GM12878 (cell line): ENCODE results near the gene ZBTB37. TPM values are rescaled to one million over a fixed set of nuclear protein-coding genes. Genes with fewer than 3 reads are reported as not detected.

Source experiments
- ATAC-seq: fragments of 200-7000 bp; cut with Tn5 transposase; 3 replicates; pipeline ENCODE4 v1.9.1; 2020; ENCODE audit warnings: mild to moderate bottlenecking, moderate library complexity
- Bru-seq: library from RNA; stranded (reverse); fragments of 400-500 nt; gene quantifications from one replicate; lab custom pipeline; 2021; lab: Mats Ljungman, UMichigan
- BruChase-seq, 2 experiments: library from RNA; stranded (reverse); fragments of 400-500 nt; gene quantifications; one replicate each; lab custom pipeline; 2021; lab: Mats Ljungman, UMichigan
- BruUV-seq: library from RNA; stranded (reverse); fragments of 400-500 nt; replicated peaks from 2 replicates; lab custom pipeline; 2021; lab: Mats Ljungman, UMichigan
- CTCF ChIA-PET: fragments of 300-600 bp; sonication (Branson Sonifier 250); formaldehyde crosslinking; extraction: SDS; loops from one replicate; lab custom pipeline; 2021; ENCODE audit warnings: inconsistent platforms; lab: Yijun Ruan, JAX
- POLR2A ChIA-PET: fragments of 350-600 bp; formaldehyde crosslinking; extraction: SDS; loops from one replicate; lab custom pipeline; 2021; ENCODE audit warnings: inconsistent platforms; lab: Charles Lee
- RAD21 ChIA-PET: fragments of 300-600 bp; sonication (Branson Sonifier 250); formaldehyde crosslinking; loops from one replicate; lab custom pipeline; 2023; ENCODE audit warnings: antibody characterized with exemption; ENCODE audit not compliant: unreplicated experiment; lab: Charles Lee
- SMC1A ChIA-PET: fragments of 300-600 bp; sonication (Branson Sonifier 250); formaldehyde crosslinking; loops from one replicate; lab custom pipeline; 2023; ENCODE audit not compliant: unreplicated experiment, uncharacterized antibody; lab: Charles Lee
- DNase-seq: peaks from one replicate; pipeline ENCODE4 v3.0.0-alpha.2; 2011; ENCODE audit warnings: low read depth, low spot score
- FAIRE-seq: peaks from 3 replicates; lab custom pipeline; 2011; peaks lifted over from hg19 to GRCh38; lab: Jason Lieb, UNC
- H2AFZ ChIP-seq: 2 replicates; pipeline ENCODE4 v1.6.0; 2011; ENCODE audit warnings: low read depth, low read length, control low read depth; ENCODE audit not compliant: control insufficient read depth
- H3K27ac ChIP-seq: 2 replicates; pipeline ENCODE4 v1.5.1; 2011; ENCODE audit warnings: control low read depth; ENCODE audit not compliant: control insufficient read depth, insufficient read depth
- H3K27me3 ChIP-seq, 2 experiments: replicated peaks in 1 of 2; 2 replicates each; pipeline versions ENCODE4 v1.6.0 to v1.6.1; 2011; ENCODE audit warnings: low read length in 1 of 2; ENCODE audit not compliant: control insufficient read depth in 2 of 2, insufficient read depth in 2 of 2
- H3K36me3 ChIP-seq, 2 experiments: 2 replicates each; pipeline ENCODE4 v1.5.1; 2011; ENCODE audit warnings: low read length in 1 of 2; ENCODE audit not compliant: control insufficient read depth in 2 of 2, insufficient read depth in 2 of 2
- H3K4me1 ChIP-seq: 2 replicates; pipeline ENCODE4 v1.6.1; 2011; ENCODE audit warnings: mild to moderate bottlenecking, low read length, moderate library complexity, mixed read lengths; ENCODE audit not compliant: control insufficient read depth, insufficient read depth
- H3K4me2 ChIP-seq: 2 replicates; pipeline ENCODE4 v1.6.0; 2011; ENCODE audit warnings: control low read depth; ENCODE audit not compliant: control insufficient read depth, insufficient read depth
- H3K4me3 ChIP-seq: fragments of 200-600 bp; sonication (generic); 2 replicates; pipeline ENCODE4 v1.5.1; 2016
- H3K79me2 ChIP-seq: 2 replicates; pipeline ENCODE4 v1.6.0; 2011; ENCODE audit warnings: low read length; ENCODE audit not compliant: control insufficient read depth, insufficient read depth
- H3K9ac ChIP-seq: 2 replicates; pipeline ENCODE4 v1.8.0; 2011; ENCODE audit warnings: low read length, control low read depth, mixed read lengths; ENCODE audit not compliant: control insufficient read depth, insufficient read depth
- H3K9me3 ChIP-seq: replicated peaks from 3 replicates; pipeline ENCODE4 v1.5.1; 2011; ENCODE audit warnings: mild to moderate bottlenecking, low read length; ENCODE audit not compliant: control insufficient read depth, insufficient read depth
- H4K20me1 ChIP-seq: 2 replicates; pipeline ENCODE4 v1.6.0; 2011; ENCODE audit not compliant: control insufficient read depth, insufficient read depth
- ETV6 ChIP-seq, 2 experiments: fragments of 450-650 bp in 1 of 2; IDR thresholded peaks in 1 of 2; conservative IDR thresholded peaks in 1 of 2; 2 replicates each; pipeline ENCODE4 v1.6.1; 2014; ENCODE audit warnings: antibody characterized with exemption in 1 of 2, borderline replicate concordance in 1 of 2, low read depth in 1 of 2, mild to moderate bottlenecking in 1 of 2, moderate library complexity in 1 of 2
- HDAC6 ChIP-seq: fragments of 200-600 bp; sonication (generic); IDR thresholded peaks from one replicate; pipeline ENCODE4 v1.8.0; 2017; ENCODE audit warnings: antibody characterized with exemption; ENCODE audit not compliant: unreplicated experiment
- IRF3 ChIP-seq: fragments of 450-650 bp; IDR thresholded peaks from 2 replicates; pipeline ENCODE4 v1.6.1; 2014; ENCODE audit warnings: mild to moderate bottlenecking
- MAX ChIP-seq: IDR thresholded peaks from 2 replicates; pipeline ENCODE4 v1.6.1; 2012; ENCODE audit warnings: low read depth, low read length, improper control_type of control experiment
- NBN ChIP-seq: fragments of 450-650 bp; IDR thresholded peaks from 2 replicates; pipeline ENCODE4 v1.6.1; 2016
- NRF1 ChIP-seq: conservative IDR thresholded peaks from 2 replicates; pipeline ENCODE4 v1.6.1; 2011; ENCODE audit warnings: mild to moderate bottlenecking, low read depth, low read length, improper control_type of control experiment
- WGBS: methylation state at CpG from one replicate; pipeline ENCODE4 v1.1.6; 2016; ENCODE audit warnings: low lambda C conversion rate; ENCODE audit not compliant: insufficient replicate concordance, insufficient coverage; ENCODE audit errors: missing lambda C conversion rate; 5-methylcytosine and 5-hydroxymethylcytosine counted together
- in situ Hi-C: fragments of 300-500 bp; cut with MboI; formaldehyde crosslinking; loops from 9 replicates; pipeline ENCODE4 v1.14.3; 2018; ENCODE audit warnings: mixed read lengths
- intact Hi-C: fragments of 100-400 bp; cut with micrococcal nuclease; formaldehyde crosslinking; loops from one replicate; pipeline ENCODE4 v1.14.2; 2022; ENCODE audit not compliant: unreplicated experiment
- long read RNA-seq, 2 experiments: library from polyadenylated mRNA; unstranded; transcript quantifications; one replicate each; pipeline ENCODE4 v2.0.0, GENCODE V29; 2019 to 2020
- polyA minus RNA-seq, 3 experiments: library from RNA; depleted of rRNA, polyadenylated mRNA; stranded (reverse); fragments of >200 nt; gene quantifications; 2 replicates each; pipeline ENCODE4 v1.2.3, GENCODE V29; 2011
- polyA plus RNA-seq, 11 experiments: library from polyadenylated mRNA; depleted of rRNA in 4 of 11; unstranded in 6 of 11; stranded (reverse) in 5 of 11; fragments of >200 nt; fragmentation: Nextera tagmentation in 4 of 11; fragmentation: Illumina TruSeq in 1 of 11; extraction: Ambion mirVana in 4 of 11; extraction: Trizol in 1 of 11; gene quantifications; 1 replicate in 1 of 11; 2 replicates in 10 of 11; pipeline versions ENCODE4 v1.2.1 to v1.2.3, GENCODE V29; 2011 to 2016; ENCODE audit warnings: inconsistent platforms in 2 of 11, missing spikeins in 2 of 11, low read depth in 1 of 11
- total RNA-seq, 4 experiments: library from RNA; depleted of rRNA in 3 of 4; stranded (reverse); fragments of >200 nt in 3 of 4; fragmentation: Illumina TruSeq in 1 of 4; extraction: Trizol in 1 of 4; gene quantifications; 2 replicates each; pipeline versions ENCODE4 v1.2.1 to v1.2.3, GENCODE V29; 2013 to 2021
- TF ChIP-seq, protein P1 (sequence below): IDR thresholded peaks from 2 replicates; pipeline ENCODE4 v1.6.1; 2011; ENCODE audit warnings: borderline replicate concordance, low read depth, mild to moderate bottlenecking, moderate library complexity, mixed read lengths, low read length; ENCODE audit not compliant: insufficient read depth; ENCODE audit errors: extremely low read length
- TF ChIP-seq, protein P2 (sequence below): fragments of 450-650 bp; IDR thresholded peaks from 2 replicates; pipeline ENCODE4 v1.6.1; 2017; ENCODE audit warnings: mild to moderate bottlenecking, moderate library complexity

ZBTB37 gene
- total RNA-seq (2013; cell fraction: nucleolus; rRNA removed) = 36.9 and 37.7 TPM in 2 replicates
- total RNA-seq (2014; rRNA removed) (3.3 and 3.4 TPM in 2 replicates), total RNA-seq (2014; rRNA removed; fragmentation: Illumina TruSeq; extraction: Trizol) (4.7 and 4.8 TPM in 2 replicates), total RNA-seq (2021) (5.2 and 5.7 TPM in 2 replicates), polyA plus RNA-seq (2011; rRNA removed) (4.9 and 6.7 TPM in 2 replicates), polyA plus RNA-seq (2014; fragmentation: Illumina TruSeq; extraction: Trizol) (2.3 and 3.2 TPM in 2 replicates), polyA plus RNA-seq (2014; fragmentation: Nextera tagmentation; extraction: Ambion mirVana) (under 1 TPM; 0.16 to 0.29 TPM), polyA plus RNA-seq (2014; rRNA removed) (1.1 and 1.4 TPM in 2 replicates), polyA plus RNA-seq (2016; fragmentation: Nextera tagmentation; extraction: Ambion mirVana) (1 to 10 TPM in 1 of 2 experiments, under 1 TPM in 1; 0.95 to 1.6 TPM), polyA minus RNA-seq (2011; rRNA and poly(A)+ RNA removed) (18.6 and 19.6 TPM in 2 replicates), Bru-seq, nascent RNA (percentile 61 among the genes with signal in this experiment), BruChase-seq, experiment 1, labeled RNA remaining after a 6-hour chase (percentile 79 among the genes with signal in this experiment), BruChase-seq, experiment 2, labeled RNA remaining after a 2-hour chase (percentile 76 among the genes with signal in this experiment)
- polyA plus RNA-seq (2011; ENCODE audit: low read depth) = 1.2 TPM
- 2.3 TPM in 2 replicates for polyA plus RNA-seq (2011; cell fraction: cytosol; rRNA removed)
- 6.0 and 7.2 TPM in 2 replicates for polyA plus RNA-seq (2011; cell fraction: nucleus; rRNA removed)
- polyA plus RNA-seq (2012) = 1.4 TPM in 2 replicates
- 2.8 and 3.2 TPM in 2 replicates for polyA minus RNA-seq (2011; cell fraction: cytosol; rRNA and poly(A)+ RNA removed)
- polyA minus RNA-seq (2011; cell fraction: nucleus; rRNA and poly(A)+ RNA removed) = 7.3 and 9.1 TPM in 2 replicates
- long read RNA-seq, experiment 1, partial matches to known transcripts = 0 of 3 reads
- long read RNA-seq, experiment 1, other reads (novel, unspliced or antisense) = 2 of 3 reads
- long read RNA-seq, experiment 2, full-length matches to known transcripts = 2 of 12 reads
- long read RNA-seq, experiment 2, partial matches to known transcripts = 4 of 12 reads
- long read RNA-seq, experiment 2, other reads (novel, unspliced or antisense) = 6 of 12 reads

DNA sequence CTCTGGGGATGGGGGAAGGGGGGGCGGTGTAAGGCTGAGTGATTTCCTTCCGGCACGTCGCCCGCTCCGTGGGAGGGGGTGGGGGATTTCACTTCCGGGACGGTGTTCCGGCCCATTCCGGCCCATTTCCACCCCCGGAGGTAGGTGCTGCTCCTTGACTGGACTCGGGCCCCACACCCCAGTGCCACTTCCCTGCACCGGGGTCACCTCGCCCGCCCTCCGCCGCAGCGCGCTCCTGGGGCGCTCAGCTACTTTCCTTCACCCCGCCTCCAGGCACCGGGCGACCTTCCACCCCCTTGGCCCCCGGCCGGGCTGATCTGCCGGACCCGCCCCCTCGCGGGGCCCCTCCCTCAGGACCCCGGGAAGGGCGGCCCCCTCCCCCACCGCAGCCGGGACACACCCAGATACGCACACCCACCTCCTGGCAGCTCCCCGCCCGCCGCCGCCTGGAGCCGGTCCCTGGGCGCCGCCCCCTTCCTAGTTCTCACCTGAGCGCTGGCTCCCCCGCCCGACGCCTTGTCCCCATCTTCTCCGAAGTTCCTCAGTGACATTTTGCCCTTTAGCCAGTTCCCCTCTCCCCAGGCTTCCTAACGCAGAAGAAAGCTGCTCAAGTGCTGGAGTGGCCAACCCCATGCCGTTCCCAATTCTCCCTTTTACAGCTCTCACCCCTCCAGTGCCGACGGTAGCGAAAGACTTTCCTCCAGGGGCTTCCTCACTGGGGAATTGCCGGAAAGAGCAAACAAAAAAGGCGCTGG, at the start of gene ZBTB37:
ZBTB37 (plus strand) TSS at position 115 of the 755 bp plus-strand sequence. CDS start 1,846 bp downstream, outside the sequence.
- Histone ChIP-seq H3K4me1 (peaks cover 15% of the 10 kb centered on the region), H3K4me2 (peak within 1 kb of the TSS; percentile 95), H2AFZ (peak within 1 kb of the TSS; percentile 94), H3K36me3 (peaks cover 4 to 25% of the 10 kb centered on the region in 2 experiments; a peak in 3 of 4 replicates), H3K79me2 (peaks cover 44% of the 10 kb centered on the region), H3K9me3 (no peaks in the 10 kb centered on the region), H3K27me3 (no peaks in the 10 kb centered on the region), H3K4me3 (peak within 1 kb of the TSS; percentile 91), H3K27ac (peak within 1 kb of the TSS; percentile 89), H3K9ac (peak within 1 kb of the TSS; percentile 73), H4K20me1 (no peaks in the 10 kb centered on the region)
- under 1% methylated on average over 31 of the region's 53 CpGs for WGBS
- no peak for DNase-seq
- BruUV-seq = no TSS peak
- ChIA-PET POLR2A (interaction anchor here (0.6 to 3.3 kb wide), 23 partner anchors 8 to 1511 kb away, joined by 3 to 17 read pairs (median 3); partner anchors contain the start of genes CENPL, DARS2, KLHL20 and PRDX6), CTCF (interaction anchor here (1.4 to 1.7 kb wide), 2 partner anchors 24 to 391 kb away, joined by 3 to 4 read pairs; partner anchors contain the start of gene PRDX6), RAD21 (interaction anchor here (0.5 to 2.7 kb wide), 16 partner anchors 8 to 1042 kb away, joined by 3 to 9 read pairs (median 3); partner anchors contain the start of genes DARS2 and PRDX6), SMC1A (interaction anchor here (0.5 to 3.1 kb wide), 7 partner anchors 45 to 451 kb away, joined by 3 to 11 read pairs (median 3); partner anchors contain the start of genes CENPL and DARS2)
- peak; percentile 76 for ATAC-seq
- no peak for FAIRE-seq
- intact Hi-C loops = loop anchor here (2.0 to 10.0 kb wide), 5 partner anchors 44 to 346 kb away; partner anchors contain the start of genes CENPL, DARS2, RABGAP1L and RC3H1
- in situ Hi-C loops = no loop called here
- TF ChIP-seq ETV6 (conservative IDR thresholded peaks at IDR 0.05 in 1 of 2, IDR thresholded peaks at IDR 0.05 in 1 of 2; ENCODE audit: borderline replicate concordance in 1 of 2, low read depth in 1 of 2) (peak in 1 of 2 experiments; percentile 96; a peak in 3 of 4 replicates), HDAC6 (no peak), NRF1 (no peak), NBN (no peak), IRF3 (no peak), MAX (0 out of 2 replicates have a peak, but pooled peaks have one; percentile 9)
- TF ChIP-seq, protein P1, sequence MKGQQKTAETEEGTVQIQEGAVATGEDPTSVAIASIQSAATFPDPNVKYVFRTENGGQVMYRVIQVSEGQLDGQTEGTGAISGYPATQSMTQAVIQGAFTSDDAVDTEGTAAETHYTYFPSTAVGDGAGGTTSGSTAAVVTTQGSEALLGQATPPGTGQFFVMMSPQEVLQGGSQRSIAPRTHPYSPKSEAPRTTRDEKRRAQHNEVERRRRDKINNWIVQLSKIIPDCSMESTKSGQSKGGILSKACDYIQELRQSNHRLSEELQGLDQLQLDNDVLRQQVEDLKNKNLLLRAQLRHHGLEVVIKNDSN = no peak
- TF ChIP-seq, protein P2, sequence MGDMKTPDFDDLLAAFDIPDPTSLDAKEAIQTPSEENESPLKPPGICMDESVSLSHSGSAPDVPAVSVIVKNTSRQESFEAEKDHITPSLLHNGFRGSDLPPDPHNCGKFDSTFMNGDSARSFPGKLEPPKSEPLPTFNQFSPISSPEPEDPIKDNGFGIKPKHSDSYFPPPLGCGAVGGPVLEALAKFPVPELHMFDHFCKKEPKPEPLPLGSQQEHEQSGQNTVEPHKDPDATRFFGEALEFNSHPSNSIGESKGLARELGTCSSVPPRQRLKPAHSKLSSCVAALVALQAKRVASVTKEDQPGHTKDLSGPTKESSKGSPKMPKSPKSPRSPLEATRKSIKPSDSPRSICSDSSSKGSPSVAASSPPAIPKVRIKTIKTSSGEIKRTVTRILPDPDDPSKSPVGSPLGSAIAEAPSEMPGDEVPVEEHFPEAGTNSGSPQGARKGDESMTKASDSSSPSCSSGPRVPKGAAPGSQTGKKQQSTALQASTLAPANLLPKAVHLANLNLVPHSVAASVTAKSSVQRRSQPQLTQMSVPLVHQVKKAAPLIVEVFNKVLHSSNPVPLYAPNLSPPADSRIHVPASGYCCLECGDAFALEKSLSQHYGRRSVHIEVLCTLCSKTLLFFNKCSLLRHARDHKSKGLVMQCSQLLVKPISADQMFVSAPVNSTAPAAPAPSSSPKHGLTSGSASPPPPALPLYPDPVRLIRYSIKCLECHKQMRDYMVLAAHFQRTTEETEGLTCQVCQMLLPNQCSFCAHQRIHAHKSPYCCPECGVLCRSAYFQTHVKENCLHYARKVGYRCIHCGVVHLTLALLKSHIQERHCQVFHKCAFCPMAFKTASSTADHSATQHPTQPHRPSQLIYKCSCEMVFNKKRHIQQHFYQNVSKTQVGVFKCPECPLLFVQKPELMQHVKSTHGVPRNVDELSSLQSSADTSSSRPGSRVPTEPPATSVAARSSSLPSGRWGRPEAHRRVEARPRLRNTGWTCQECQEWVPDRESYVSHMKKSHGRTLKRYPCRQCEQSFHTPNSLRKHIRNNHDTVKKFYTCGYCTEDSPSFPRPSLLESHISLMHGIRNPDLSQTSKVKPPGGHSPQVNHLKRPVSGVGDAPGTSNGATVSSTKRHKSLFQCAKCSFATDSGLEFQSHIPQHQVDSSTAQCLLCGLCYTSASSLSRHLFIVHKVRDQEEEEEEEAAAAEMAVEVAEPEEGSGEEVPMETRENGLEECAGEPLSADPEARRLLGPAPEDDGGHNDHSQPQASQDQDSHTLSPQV = no peak
